Smooth muscle cell of the brain vasculature (primary cell): Measurements from ENCODE around the gene C6.
"Not testable (repeated sequence)": the region's sequence is repeated elsewhere in the genome, so short reads cannot be mapped to it uniquely, and the experiment has no call there.

ENCODE experiments used
- DNase-seq: peaks from one replicate; pipeline ENCODE4 v3.0.0-alpha.2; 2012; ENCODE audit warnings: low read depth, low spot score

The C6 gene

GRCh38 chr5:41200506-41200905 is 12.8 kb downstream of the C6 start:
- no peak for DNase-seq

DNA sequence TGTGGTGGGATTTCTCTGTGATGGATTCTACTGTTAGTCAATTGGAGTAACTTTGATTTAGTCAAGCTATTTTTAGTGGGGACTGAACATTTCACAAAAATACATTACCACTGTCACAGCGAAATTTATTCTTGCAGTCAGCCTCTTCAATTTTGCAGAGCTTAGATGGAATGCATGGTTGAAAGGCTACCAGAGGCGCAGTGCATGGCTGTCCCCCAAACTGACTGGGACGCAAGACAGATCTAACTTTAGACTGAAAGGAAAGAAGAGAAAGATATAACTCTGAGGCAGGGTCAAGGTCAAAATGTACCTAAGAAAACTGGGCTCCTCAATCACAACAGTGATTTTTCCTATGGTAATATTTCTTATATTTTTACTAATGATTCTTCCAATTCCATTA is 13.7 kb downstream of the C6 start:
- DNase-seq = no peak

DNA sequence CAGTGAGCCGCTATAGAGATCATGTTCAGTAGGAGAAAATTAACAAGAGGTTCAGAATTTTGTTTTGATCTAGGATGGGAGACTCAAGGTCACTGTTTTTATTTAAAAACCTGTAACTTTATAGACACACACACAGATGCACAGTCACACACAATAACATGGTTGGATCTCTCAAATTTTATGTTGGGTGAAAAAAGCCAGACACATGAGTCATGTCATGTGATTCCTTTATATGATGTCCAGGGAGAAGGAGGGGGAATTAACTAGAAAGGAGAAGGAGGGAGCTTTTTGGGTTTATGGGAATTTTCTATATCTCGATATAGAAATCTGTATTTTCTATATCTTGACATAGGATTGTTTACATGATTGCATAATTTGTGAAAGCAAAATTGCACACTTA is 17.1 kb downstream of the C6 start:
- no peak for DNase-seq

DNA sequence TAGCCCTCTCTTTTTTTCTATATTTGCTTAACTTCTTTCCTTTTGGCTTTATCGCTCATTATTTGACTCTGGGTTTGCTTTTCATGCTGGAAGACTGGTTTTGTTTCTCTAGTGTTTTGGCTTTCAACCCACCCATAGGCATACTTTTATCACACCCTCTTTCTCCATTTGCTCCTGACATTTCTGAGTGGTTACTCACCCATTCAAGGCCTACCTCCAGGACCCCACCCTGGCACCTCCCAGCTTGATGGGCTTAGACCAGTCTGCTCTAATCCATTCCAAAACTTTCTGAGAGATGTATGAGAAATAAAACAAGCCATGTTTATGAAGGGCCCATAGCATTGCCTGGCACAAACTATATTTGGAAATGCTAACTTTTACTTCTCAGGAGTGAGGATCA is 18.1 kb downstream of the C6 start:
- DNase-seq = no peak

- DNase-seq = no peak
Observed at GRCh38 chr5:41194339-41194738, 19.0 kb downstream of the C6 start.

DNA sequence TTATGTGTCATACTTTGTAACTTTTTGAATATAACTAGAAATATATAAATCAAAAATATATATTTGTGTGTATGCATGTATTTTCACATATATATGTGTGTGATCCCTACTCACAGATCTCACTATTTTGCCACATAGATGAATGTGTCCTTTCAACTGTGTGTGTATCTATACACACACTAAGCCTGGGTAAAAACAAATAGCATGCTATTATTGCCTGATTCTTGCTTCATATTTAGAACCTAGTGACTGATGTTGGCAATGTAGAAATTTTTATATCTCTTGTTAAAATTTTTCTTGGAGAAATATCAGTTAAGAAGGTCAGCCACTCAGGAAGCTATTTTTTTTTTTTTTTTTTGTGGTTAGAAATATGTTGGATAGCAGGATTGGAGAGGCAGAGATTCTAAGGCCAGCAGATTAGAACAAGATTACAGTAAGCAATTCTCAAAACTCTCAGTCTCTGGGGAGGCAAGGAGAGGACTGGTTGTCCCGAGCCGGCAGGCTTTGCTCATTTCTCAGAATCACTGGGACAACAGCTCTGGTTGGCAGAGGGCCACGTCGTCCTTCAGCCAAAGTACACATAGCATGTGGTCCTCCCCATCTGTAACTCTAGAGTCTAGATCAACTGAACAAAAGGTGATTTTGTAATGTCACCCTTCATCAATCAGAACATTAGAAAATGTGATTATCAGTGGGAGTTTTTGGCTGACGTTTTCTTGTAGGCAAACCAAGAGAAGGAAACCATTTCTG is 19.7 kb downstream of the C6 start:
- DNase-seq = peak; percentile 98

DNA sequence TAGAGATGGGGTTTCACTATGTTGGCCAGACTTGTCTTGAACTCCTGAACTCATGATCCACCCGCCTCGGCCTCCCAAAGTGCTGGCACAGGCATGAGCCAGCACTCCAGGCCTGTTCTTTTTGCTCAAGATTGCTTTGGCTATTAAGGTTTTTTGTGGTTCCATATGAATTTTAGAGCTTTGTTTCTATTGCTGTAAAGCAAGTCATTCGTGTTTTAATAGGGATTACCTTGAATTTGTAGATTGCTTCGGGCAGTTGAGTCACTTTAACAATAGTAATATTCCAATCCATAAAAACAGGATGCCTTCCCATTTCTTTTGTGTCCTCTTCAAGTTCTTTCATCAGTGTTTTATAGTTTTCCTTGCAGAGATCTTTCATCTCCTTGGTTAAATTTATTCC is 22.1 kb downstream of the C6 start:
- no peak for DNase-seq

GRCh38 chr5:41186143-41186542 is 27.2 kb downstream of the C6 start:
- no peak for DNase-seq

- DNase-seq = not testable (repeated sequence)
Observed at GRCh38 chr5:41183331-41183730, 30.0 kb downstream of the C6 start.

DNA sequence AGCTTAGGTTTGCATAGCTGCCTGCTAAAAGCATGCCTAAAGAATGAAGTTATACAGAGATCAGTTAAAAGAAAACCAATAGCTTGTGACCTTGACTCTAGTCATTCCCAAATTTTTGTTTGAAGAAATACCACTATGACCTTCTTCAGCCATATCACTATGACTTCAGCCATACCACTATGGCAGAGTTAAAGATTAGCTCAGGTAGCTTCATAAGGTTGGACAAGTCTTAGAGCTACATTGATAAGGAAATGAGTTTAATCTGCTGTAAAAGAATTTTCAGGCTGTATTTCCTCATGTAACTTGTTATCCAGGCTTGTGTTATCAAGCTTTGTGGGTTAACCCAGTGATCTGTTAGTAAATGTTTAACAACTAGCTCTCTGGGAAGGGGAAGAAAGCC is 30.7 kb downstream of the C6 start:
- DNase-seq = no peak

DNA sequence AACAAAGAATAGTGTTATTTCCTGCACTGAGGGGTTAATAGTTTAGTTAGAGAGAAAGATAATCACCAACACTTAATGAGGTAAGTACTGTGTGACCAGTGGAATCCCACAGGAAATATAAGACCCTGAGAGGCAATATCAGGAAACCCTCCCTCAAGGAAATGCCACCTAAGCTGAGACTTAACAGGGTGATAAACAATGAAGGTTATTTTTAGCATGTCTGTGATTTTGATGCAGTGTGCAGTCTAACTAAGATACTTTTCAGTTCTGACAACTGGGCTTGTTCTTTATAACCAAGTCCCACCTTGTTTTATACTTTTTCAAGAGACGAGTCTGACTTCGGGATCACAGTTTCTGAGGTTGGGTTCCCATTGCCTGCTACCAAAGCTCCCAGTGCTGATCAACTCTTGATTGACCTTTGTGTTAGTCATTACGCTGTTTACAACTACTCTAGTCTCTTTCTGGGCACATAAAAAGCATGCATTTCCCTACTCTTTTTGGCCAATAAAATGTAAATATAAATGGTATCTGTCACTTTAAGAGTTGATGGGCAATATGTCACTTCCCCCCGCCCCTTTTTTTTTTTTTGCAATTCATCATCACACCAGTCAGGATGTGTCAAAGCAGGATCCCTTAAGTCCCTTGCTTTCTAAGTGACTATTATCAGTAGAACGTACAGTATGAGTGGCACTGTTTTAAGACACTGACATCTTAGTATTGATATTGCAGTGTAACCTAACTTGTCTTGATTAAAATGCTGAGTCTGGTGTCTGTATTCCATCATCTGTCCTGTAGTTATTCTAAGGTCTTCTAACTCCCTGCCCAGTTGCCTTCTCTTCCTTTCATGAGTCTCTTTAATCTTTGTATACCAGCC is 31.4 kb downstream of the C6 start:
- DNase-seq = no peak

- DNase-seq = no peak
Observed at GRCh38 chr5:41176952-41177351, 36.4 kb downstream of the C6 start.

- no peak for DNase-seq
Observed at GRCh38 chr5:41172012-41172411, 41.3 kb downstream of the C6 start.

GRCh38 chr5:41161271-41161670 is 52.1 kb downstream of the C6 start:
- DNase-seq = no peak

GRCh38 chr5:41157272-41157894 is 55.9 kb downstream of the C6 start:
- no peak for DNase-seq

- peak; percentile 17 for DNase-seq
Observed at GRCh38 chr5:41156739-41157138, 56.6 kb downstream of the C6 start.

DNA sequence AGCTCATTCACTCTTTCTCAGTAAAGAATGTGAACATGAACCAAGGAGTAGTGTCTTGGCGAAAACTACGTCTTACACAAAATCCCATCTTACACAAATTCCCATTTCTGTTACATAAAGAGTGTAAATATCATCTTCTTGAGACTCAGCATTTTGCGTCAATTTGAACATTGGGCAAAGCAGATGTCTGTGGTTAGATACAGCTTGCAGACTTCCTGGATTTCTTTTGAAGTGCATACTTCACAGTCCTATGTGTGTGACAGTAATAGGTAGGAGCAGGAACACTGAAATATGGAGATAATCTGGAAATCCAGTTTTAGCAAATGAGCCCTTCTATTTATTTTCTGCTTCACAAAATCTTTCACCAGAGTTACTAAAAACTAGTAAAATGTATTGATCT is 58.8 kb downstream of the C6 start:
- no peak for DNase-seq

DNA sequence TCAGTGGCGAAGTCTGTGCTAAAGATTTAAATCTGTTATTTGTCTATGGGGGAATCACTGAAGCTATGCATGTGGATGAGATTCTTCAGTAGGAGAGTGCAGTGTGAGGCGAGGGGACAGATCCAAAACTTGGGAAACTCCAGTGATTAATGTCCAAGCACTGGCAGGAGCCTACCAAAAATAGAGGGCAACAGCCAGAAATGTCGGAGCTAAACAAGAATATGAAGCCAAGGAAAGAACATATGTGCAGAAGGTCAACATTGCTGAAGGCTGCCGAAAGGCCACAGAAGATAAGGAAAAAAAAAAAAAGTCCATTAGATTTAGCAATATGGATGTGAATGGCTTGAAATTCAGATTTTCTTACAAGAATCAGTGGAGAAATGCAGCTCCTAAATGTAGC is 61.8 kb downstream of the C6 start:
- DNase-seq = no peak

- DNase-seq = no peak
Observed at GRCh38 chr5:41148448-41148847, 64.9 kb downstream of the C6 start.

- DNase-seq = no peak
Observed at GRCh38 chr5:41145306-41145705, 68.0 kb downstream of the C6 start.

DNA sequence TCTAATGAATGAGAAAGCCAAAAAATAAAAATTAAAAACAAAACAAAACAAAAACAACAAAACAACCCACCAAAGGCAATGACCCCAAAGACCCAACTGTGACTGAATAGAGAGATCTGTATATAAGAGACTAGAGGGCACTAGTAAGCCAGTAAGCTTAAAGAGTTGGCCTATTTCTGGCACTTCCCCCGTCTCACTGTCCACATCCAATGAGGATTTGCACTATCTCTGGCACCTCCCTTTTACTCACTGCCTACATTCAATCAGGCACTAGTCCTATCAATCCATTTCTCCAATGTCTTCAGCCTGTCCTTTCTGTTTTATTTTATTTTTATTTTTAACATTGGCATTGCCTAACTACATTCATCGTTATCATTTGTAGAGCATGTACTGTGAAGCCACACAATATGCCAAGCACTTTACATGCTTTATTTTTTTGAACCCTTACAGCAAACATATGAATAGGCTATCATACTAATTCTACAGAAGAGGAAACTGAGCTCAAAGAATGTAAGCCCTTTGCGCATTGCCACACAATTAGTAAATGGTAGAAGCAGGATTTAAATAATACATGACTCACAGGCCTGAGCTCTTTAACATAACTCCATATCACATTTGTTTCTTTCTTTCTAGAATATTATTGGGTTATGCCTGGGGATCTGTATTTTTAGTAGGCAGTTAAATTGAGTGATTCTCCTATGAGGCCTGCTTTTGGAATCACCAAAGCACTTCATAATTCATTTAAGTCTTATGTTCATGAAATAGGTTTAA is 70.0 kb downstream of the C6 start:
- no peak for DNase-seq
